Measurements from ENCODE around the gene OR11L1. TPM values are rescaled to one million over a fixed set of nuclear protein-coding genes. Genes with fewer than 3 reads are reported as not detected.

OR11L1 gene
- total and polyA plus RNA-seq, 5 donors = not detected

DNA sequence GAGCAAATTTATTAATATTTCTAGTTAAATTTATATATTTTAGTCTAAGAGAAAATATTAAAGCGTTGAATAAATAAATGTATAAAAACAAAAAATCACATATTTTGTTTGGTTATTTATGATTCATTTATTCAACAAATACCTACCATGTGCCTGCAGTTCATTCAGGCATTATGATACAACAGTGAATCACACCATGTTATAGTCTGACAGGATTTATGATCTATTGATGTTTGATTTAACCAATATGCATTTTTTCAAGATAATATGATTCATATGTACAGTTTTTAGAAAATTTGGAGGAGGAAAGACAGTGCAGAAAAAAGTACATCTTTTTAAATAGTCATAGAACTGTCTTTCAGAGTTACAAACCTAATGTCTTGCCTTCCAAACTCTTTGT lies 7.9 kb upstream of the OR11L1 start:
- ATAC-seq = no peak
- Histone ChIP-seq H3K27ac (ENCODE audit: low read length) (no peak overlapping the region), H3K4me1 (ENCODE audit: control insufficient read depth, insufficient read depth, low read length) (no peaks in the 10 kb centered on the region), H3K9me3 (ENCODE audit: control insufficient read depth, low read length) (no peaks in the 10 kb centered on the region), H3K27me3 (ENCODE audit: control insufficient read depth, insufficient read depth) (no peaks in the 10 kb centered on the region), H3K4me3 (ENCODE audit: low read length) (no peak overlapping the region)
- no peak for DNase-seq
- intact Hi-C loops (cut with DNase I) = no loop called here
- 88% methylated on average over 1 of the region's 1 CpG for WGBS

DNA sequence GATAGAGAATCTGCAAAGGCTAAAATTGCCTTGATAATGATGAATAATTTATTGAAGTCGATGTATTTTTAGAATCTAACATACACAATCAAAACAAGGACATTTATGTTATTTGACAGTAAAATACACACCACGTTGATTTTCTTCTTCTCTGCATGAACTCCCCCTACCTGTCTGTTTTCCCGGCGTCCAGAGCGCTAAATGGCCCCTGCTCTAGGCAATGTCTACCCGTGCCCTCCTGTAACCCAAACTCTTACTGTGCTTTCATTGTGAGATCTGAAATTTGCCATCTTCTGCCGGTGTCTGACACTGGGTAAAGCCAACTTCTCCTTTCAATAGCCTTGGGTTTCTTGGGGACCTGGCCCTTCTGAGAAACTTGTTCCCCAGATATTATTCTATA lies 6.7 kb upstream of the OR11L1 start:
- intact Hi-C loops (cut with DNase I) = no loop called here

DNA sequence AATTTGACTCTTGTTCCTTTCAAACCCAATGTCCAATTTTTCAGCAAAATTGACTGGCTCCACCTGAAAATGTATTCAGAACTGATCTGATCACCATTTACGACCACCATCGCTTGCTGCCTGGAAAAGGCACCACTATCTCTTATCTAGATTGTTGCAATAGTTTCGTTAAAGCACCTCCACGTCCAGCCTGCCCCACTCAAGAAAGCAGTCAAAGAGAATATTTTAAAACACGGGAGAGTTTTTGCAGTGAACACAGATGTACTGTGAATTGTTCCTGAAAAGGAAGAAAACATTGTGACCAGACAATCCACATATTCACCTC lies 4.0 kb upstream of the OR11L1 start:
- H3K27me3 ChIP-seq (ENCODE audit: control insufficient read depth, insufficient read depth) = no peaks in the 10 kb centered on the region
- no peak overlapping the region for H3K4me3 ChIP-seq (ENCODE audit: low read length)
- H3K9me3 ChIP-seq (ENCODE audit: control insufficient read depth, low read length) = no peaks in the 10 kb centered on the region
- ATAC-seq (no peak), DNase-seq (no peak)
- intact Hi-C loops (cut with DNase I) = no loop called here
- H3K27ac ChIP-seq (ENCODE audit: low read length) = no peak overlapping the region
- H3K4me1 ChIP-seq (ENCODE audit: control insufficient read depth, insufficient read depth, low read length) = no peaks in the 10 kb centered on the region
- 62% methylated on average over 5 of the region's 5 CpGs for WGBS

More for the DNA sequence above, 6.7 kb upstream of the OR11L1 start:
- no peak for DNase-seq
- WGBS = 84% methylated on average over 7 of the region's 7 CpGs
- H3K27ac ChIP-seq (ENCODE audit: low read length) = no peak overlapping the region
- H3K4me3 ChIP-seq (ENCODE audit: low read length) = no peak overlapping the region
- H3K4me1 ChIP-seq (ENCODE audit: control insufficient read depth, insufficient read depth, low read length) = no peaks in the 10 kb centered on the region
- ATAC-seq = no peak
- H3K27me3 ChIP-seq (ENCODE audit: control insufficient read depth, insufficient read depth) = no peaks in the 10 kb centered on the region
- H3K9me3 ChIP-seq (ENCODE audit: control insufficient read depth, low read length) = no peaks in the 10 kb centered on the region

DNA sequence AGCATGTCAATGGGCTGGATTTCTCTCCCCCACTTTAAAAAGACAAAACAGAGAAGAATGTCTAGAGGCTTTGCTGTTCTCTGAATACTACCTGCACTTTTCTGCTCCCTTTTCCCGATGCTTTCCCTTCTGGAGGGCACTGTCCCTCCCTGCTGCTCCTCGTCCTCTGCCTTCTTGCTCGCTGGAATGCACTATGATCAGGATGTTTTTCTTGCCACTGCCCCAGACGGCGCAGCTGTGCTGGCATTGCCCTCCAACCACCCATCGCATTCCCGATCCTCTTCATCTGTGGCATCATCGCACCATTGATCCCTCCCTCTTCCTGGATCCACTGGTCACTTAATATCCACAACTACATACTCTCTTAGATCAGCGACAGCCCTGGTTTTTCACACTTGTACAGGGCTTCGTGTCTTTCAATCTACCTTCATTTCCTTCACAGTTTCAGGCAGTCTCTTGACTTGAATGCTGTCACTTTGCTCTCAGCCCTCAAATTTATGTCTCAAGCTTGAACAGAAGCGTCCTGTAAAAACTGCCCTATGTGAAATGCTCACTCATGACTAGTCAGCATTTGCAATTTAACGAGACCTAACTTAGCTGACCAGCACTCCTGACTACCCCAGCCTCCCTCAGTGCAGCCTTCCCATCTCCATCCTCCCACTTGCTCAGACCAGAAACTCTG lies 3.5 kb upstream of the OR11L1 start:
- Histone ChIP-seq H3K27me3 (ENCODE audit: control insufficient read depth, insufficient read depth) (no peaks in the 10 kb centered on the region), H3K4me3 (ENCODE audit: low read length) (no peak overlapping the region), H3K27ac (ENCODE audit: low read length) (no peak overlapping the region), H3K4me1 (ENCODE audit: control insufficient read depth, insufficient read depth, low read length) (no peaks in the 10 kb centered on the region), H3K9me3 (ENCODE audit: control insufficient read depth, low read length) (no peaks in the 10 kb centered on the region)
- intact Hi-C loops (cut with DNase I) = no loop called here
- 69% methylated on average over 12 of the region's 12 CpGs for WGBS
- no peak for ATAC-seq
- no peak for DNase-seq

DNA sequence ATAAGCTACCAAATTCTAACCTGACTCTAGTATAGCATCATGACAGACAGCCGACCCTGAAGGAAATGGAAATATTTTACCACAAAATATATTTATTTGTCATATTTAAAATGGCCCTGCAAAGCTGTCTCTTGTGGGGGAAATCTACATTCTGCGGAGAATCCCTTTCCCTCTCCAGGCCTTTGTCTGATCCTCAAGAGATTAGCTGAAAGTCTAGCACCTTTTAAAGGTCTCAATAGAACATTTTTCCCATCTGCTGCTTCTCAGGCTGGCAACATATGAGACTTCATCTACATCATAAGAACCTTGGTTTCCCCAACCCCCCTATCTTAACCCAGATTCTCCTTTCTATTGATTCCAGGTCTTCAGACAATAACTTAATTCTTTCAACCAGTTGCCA lies 1.7 kb upstream of the OR11L1 start:
- DNase-seq (no peak), ATAC-seq (no peak)
- Histone ChIP-seq H3K9me3 (ENCODE audit: control insufficient read depth, low read length) (no peaks in the 10 kb centered on the region), H3K4me3 (ENCODE audit: low read length) (no peak overlapping the region), H3K4me1 (ENCODE audit: control insufficient read depth, insufficient read depth, low read length) (no peaks in the 10 kb centered on the region), H3K27ac (ENCODE audit: low read length) (no peak overlapping the region), H3K27me3 (ENCODE audit: control insufficient read depth, insufficient read depth) (no peaks in the 10 kb centered on the region)
- 87% methylated on average over 2 of the region's 2 CpGs for whole genome bisulfite sequencing
- intact Hi-C loops (cut with DNase I) = no loop called here

DNA sequence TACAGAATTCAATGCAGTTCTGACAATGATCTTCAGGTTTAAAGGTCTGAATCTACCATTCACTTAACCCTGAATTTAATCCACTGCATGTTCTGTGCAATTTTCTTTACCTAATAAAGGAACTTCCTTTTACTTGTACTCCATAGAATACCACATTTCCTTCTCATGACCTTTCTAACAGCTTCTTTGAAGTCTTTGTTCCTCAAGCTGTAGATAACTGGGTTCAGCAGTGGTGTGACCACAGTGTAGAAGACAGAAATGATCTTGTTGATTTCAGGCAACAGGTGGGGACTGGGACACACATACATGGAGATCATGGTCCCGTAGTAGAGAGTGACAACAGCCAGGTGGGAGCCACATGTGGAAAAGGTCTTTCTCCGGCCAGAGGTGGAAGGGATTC lies 878 bp downstream of the OR11L1 start:
- ATAC-seq = no peak
- no peak for DNase-seq
- H3K4me1 ChIP-seq (ENCODE audit: control insufficient read depth, insufficient read depth, low read length) = no peaks in the 10 kb centered on the region
- H3K9me3 ChIP-seq (ENCODE audit: control insufficient read depth, low read length) = no peaks in the 10 kb centered on the region
- no peak overlapping the region for H3K27ac ChIP-seq (ENCODE audit: low read length)
- 79% methylated on average over 2 of the region's 2 CpGs for WGBS
- intact Hi-C loops (cut with DNase I) = no loop called here
- no peaks in the 10 kb centered on the region for H3K27me3 ChIP-seq (ENCODE audit: control insufficient read depth, insufficient read depth)
- no peak overlapping the region for H3K4me3 ChIP-seq (ENCODE audit: low read length)

DNA sequence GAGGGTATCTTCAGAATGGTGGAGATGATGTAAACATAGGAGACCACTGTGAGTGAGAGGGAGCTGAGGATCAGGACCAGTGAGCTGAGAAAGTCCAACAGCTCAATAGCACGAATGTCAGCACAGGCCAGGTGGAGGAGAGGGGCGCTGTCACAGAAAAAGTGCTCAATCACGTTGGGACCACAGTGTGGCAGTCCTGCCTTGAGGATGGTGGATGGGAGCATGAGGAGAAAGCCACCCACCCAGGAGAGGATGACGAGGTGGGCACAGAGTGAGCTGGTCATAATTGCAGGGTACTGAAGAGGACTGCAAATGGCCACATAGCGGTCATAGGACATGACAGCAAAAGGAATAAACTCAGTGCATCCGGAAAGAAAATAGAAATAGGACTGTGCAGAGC lies 8.1 kb downstream of the OR11L1 start:
- WGBS = 65% methylated on average over 6 of the region's 6 CpGs
- intact Hi-C loops (cut with DNase I) = no loop called here

DNA sequence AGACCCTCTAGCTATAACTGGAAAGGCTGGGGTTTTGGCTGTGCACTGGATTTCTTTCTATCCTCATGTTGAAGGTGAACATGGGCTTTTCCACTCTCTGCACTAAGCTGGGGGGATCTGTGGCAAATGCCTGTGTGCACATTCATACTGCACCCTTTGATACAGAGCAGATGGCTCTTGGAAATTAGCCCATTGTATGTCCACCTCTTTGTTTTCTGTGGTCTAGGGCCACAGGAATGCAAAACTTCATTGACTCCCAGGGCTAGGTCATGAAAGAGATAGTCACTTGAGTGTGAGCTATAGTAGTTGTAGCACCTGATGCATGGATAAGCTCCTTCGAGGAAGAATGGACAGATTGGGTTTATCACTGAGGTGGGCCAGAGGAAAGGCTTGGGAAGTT lies 12.0 kb downstream of the OR11L1 start:
- no peak for ATAC-seq
- no peak overlapping the region for H3K4me3 ChIP-seq (ENCODE audit: low read length)
- no peaks in the 10 kb centered on the region for H3K4me1 ChIP-seq (ENCODE audit: control insufficient read depth, insufficient read depth, low read length)
- 43% methylated on average over 1 of the region's 1 CpG for WGBS
- intact Hi-C loops (cut with DNase I) = no loop called here
- H3K27me3 ChIP-seq (ENCODE audit: control insufficient read depth, insufficient read depth) = no peaks in the 10 kb centered on the region
- DNase-seq = no peak
- no peaks in the 10 kb centered on the region for H3K9me3 ChIP-seq (ENCODE audit: control insufficient read depth, low read length)
- H3K27ac ChIP-seq (ENCODE audit: low read length) = no peak overlapping the region

More for the DNA sequence above, 8.1 kb downstream of the OR11L1 start:
- ATAC-seq (no peak), DNase-seq (no peak)
- no peak overlapping the region for H3K27ac ChIP-seq (ENCODE audit: low read length)
- no peaks in the 10 kb centered on the region for H3K27me3 ChIP-seq (ENCODE audit: control insufficient read depth, insufficient read depth)
- H3K9me3 ChIP-seq (ENCODE audit: control insufficient read depth, low read length) = no peaks in the 10 kb centered on the region
- H3K4me3 ChIP-seq (ENCODE audit: low read length) = no peak overlapping the region
- no peaks in the 10 kb centered on the region for H3K4me1 ChIP-seq (ENCODE audit: control insufficient read depth, insufficient read depth, low read length)

DNA sequence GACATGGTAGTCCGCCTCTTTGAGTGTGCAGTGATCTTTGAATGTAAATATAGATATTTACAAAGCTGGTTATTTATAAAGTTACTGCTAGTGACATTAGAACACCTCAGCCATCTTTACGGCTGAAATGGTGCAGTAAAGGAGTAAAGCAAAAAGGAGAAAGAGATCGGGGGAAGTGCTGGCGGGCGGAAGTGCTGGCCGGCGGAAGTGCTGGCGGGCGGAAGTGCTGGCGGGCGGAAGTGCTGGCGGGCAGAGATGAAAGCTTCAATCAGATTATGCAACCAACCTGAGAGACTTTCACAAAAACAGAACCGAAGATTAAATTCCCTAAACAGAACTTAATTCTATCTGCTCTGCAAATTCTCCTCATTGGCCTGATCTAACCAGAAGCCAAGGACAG lies 16.3 kb downstream of the OR11L1 start:
- Histone ChIP-seq H3K4me3 (ENCODE audit: low read length) (no peak overlapping the region), H3K27ac (ENCODE audit: low read length) (no peak overlapping the region), H3K4me1 (ENCODE audit: control insufficient read depth, insufficient read depth, low read length) (no peaks in the 10 kb centered on the region), H3K27me3 (ENCODE audit: control insufficient read depth, insufficient read depth) (no peaks in the 10 kb centered on the region), H3K9me3 (ENCODE audit: control insufficient read depth, low read length) (no peaks in the 10 kb centered on the region)
- ATAC-seq (no peak), DNase-seq (no peak)
- intact Hi-C loops (cut with DNase I) = no loop called here
- 86% methylated on average over 13 of the region's 13 CpGs for WGBS

DNA sequence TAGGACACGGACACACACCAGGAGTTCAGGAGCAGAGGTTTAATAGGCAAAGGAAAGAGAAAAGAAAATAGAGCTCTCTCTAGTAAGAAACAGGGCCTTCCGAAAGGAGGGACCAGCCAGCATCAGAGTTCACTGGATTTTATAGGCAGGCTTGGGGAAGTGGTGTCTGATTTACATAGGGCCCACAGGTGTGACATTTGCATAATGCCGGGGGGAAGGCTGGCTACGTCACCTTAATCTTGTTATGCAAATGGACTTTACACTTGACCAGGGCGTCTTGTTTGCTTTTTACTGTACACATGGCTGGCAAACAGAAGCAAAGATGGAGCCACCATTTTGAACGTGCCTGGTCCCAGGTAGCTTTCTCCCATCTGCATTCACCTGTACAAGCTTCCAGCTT lies 17.7 kb downstream of the OR11L1 start, which contains the start of gene OR14A16:
Gene OR14A16, minus strand, starts transcription at position 97 of the 400 bp plus-strand sequence. CDS start 8,390 bp downstream, outside the sequence.
- WGBS = 62% methylated on average over 6 of the region's 6 CpGs
- Histone ChIP-seq H3K4me1 (ENCODE audit: control insufficient read depth, insufficient read depth, low read length) (no peaks in the 10 kb centered on the region), H3K27me3 (ENCODE audit: control insufficient read depth, insufficient read depth) (no peaks in the 10 kb centered on the region), H3K27ac (ENCODE audit: low read length) (no peak within 1 kb of the TSS), H3K9me3 (ENCODE audit: control insufficient read depth, low read length) (no peaks in the 10 kb centered on the region), H3K4me3 (ENCODE audit: low read length) (no peak within 1 kb of the TSS)
- DNase-seq (no peak), ATAC-seq (no peak)
- intact Hi-C loops (cut with DNase I) = no loop called here

DNA sequence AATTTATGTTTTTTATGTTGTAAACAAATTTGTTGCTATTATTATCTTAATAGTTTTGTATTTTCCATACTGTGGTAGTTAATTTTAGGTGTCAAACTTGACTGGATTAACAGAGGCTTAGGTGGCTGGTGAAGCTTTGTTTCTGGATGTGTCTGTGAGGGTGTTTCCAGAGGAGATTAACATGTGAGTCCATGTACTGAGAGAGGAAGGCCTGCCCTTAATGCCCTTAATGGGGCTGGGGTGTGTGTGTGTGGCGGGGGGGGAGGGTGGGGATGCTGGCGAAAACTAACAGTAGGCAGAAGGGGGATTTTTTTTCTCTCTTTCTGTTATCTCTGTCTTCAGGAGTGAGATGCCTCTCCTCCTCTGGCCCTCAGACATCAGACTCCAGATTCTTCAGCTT lies 19.6 kb downstream of the OR11L1 start:
- Histone ChIP-seq H3K27me3 (ENCODE audit: control insufficient read depth, insufficient read depth) (no peaks in the 10 kb centered on the region), H3K9me3 (ENCODE audit: control insufficient read depth, low read length) (no peaks in the 10 kb centered on the region), H3K4me1 (ENCODE audit: control insufficient read depth, insufficient read depth, low read length) (no peaks in the 10 kb centered on the region), H3K4me3 (ENCODE audit: low read length) (no peak overlapping the region), H3K27ac (ENCODE audit: low read length) (no peak overlapping the region)
- ATAC-seq (no peak), DNase-seq (no peak)
- intact Hi-C loops (cut with DNase I) = no loop called here
- WGBS = 45% methylated on average over 2 of the region's 2 CpGs

DNA sequence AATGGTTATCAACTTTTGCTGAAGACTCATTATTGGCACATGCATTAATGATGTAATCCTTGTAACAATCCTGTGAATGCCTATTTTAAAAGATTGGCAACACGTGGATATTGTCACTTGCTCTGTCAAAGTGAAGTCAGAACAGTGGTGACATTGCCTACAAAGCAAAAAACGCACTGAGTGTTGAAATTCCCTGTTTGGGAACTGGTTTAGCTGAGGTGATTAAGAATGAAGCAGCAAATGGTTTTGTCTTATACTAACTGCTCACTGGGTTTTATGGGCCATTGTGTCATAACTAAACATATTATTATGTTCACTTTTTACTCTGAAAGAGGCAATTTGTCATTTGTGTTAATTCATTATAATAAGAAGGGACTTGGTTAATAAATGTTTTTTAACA lies 29.1 kb downstream of the OR11L1 start:
- Histone ChIP-seq H3K4me3 (ENCODE audit: low read length) (no peak overlapping the region), H3K27ac (ENCODE audit: low read length) (no peak overlapping the region), H3K27me3 (ENCODE audit: control insufficient read depth, insufficient read depth) (no peaks in the 10 kb centered on the region), H3K9me3 (ENCODE audit: control insufficient read depth, low read length) (no peaks in the 10 kb centered on the region), H3K4me1 (ENCODE audit: control insufficient read depth, insufficient read depth, low read length) (no peaks in the 10 kb centered on the region)
- DNase-seq (no peak), ATAC-seq (no peak)
- WGBS = 41% methylated on average over 2 of the region's 2 CpGs
- intact Hi-C loops (cut with DNase I) = no loop called here
